Measurements from ENCODE around the gene TMEM140.

DNA sequence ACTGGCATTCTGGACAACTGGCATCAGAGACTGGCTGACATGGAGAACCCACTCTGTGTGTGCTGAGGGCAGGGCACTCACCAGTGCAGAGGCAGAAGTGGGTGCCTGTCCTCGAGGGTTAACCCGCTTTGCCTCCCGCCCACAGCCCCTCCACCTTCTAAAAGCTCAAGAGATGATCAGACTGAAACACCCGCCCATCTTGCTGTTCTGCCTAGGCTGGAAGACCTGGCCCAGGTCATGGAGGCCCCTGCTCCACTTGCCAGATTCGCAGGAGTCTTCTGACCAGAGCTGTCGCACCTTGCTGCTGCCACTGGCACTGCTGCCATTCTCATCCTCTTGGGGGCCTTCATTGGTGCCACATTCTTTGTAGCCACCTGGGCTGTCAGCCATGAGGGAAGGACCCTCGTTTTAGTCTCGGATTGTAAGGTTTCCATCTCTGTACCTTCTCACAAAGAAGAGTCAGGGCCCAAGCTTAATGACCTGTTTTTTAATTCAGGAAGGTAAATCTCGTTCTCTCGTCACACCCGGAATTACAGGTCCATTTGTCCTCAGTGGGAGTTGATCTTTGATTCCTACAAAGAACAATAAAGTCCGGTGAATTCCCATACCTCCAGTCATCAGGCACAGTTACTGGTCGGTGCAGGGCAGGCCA is 20.7 kb downstream of the TMEM140 start:
- TF ChIP-seq EZH2 (IDR thresholded peaks at IDR 0.05; ENCODE audit: insufficient read depth, poor library complexity, severe bottlenecking) = no peak
- no peak for TF ChIP-seq EZH2phosphoT487 (IDR thresholded peaks at IDR 0.05; ENCODE audit: insufficient read depth, low read depth)

Data from GM23248 (cell line).